ENCODE measurements around the gene MGAT3.

DNA sequence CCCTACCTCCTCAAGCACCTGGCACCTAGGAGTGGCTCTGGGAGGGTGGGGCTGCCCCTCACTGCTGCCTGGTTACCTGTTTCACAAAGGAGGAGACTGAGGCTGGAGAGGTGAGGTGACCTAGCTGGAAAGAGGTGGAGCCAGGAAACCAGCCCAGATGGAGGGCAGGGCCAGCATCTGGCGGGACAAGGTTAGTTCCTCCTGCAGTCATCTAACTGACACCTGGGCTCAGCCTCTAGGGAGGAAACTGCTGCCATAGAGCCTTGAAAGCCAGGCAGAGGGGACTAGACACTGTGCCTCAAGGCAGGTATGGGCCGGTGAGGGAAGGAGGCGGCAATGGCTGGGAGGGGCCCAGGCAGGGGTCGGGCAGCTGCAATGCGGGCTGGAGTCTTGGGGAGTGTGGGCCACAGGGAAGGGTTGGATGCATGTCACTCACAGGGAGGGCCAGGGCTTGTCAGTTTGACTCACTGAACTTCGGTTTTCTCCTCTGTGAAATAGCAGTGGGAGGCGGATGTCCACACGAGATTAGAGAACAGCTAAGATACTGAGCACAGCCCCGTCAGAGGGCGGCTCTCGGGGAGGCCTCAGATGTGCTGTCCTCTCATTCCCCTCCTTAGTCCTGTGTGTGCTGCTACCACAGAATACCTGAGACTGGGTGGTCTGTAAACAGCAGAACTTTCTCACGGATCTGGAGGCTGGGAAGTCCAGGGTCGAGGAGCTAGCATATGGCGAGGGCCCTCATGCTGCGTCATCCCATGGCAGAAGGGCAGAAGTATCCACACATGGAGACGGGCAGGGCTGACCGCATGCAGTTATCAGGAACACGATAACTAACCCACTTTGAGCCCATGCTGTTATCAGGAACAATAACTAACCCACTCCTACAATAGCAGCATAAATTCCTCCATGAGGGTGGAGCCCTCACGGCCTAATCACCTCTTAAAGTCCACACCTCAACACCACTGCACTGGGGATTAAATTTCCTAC is 16.1 kb downstream of the MGAT3 start:
- TF ChIP-seq, protein P1, sequence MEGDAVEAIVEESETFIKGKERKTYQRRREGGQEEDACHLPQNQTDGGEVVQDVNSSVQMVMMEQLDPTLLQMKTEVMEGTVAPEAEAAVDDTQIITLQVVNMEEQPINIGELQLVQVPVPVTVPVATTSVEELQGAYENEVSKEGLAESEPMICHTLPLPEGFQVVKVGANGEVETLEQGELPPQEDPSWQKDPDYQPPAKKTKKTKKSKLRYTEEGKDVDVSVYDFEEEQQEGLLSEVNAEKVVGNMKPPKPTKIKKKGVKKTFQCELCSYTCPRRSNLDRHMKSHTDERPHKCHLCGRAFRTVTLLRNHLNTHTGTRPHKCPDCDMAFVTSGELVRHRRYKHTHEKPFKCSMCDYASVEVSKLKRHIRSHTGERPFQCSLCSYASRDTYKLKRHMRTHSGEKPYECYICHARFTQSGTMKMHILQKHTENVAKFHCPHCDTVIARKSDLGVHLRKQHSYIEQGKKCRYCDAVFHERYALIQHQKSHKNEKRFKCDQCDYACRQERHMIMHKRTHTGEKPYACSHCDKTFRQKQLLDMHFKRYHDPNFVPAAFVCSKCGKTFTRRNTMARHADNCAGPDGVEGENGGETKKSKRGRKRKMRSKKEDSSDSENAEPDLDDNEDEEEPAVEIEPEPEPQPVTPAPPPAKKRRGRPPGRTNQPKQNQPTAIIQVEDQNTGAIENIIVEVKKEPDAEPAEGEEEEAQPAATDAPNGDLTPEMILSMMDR (IDR thresholded peaks at IDR 0.05; ENCODE audit: insufficient read depth, low read length) = no peak
- TF ChIP-seq POLR2AphosphoS5 (IDR thresholded peaks at IDR 0.05; ENCODE audit: low read depth) = no peak
